Esophagus muscularis mucosa (tissue), 4 donors: ENCODE results near the gene PCNX2.

Experiments
- EP300 ChIP-seq: sonication (generic); formaldehyde crosslinking; IDR thresholded peaks from one replicate; pipeline ENCODE4 v1.6.1; 2017; ENCODE audit warnings: antibody characterized with exemption
- POLR2A ChIP-seq: fragments of 450-650 bp; IDR thresholded peaks from one replicate; pipeline ENCODE4 v1.6.1; 2017; ENCODE audit warnings: antibody characterized with exemption, moderate library complexity, mild to moderate bottlenecking, low read depth
- POLR2AphosphoS5 ChIP-seq, 2 donors: sonication (generic); formaldehyde crosslinking; IDR thresholded peaks; one replicate each; pipeline ENCODE4 v1.6.1; 2017; ENCODE audit warnings: antibody characterized with exemption in 2 of 2
- TF ChIP-seq, protein P1 (sequence below), 3 experiments: fragments of 200-600 bp in 2 of 3; fragments of 450-650 bp in 1 of 3; sonication (generic) in 2 of 3; IDR thresholded peaks; one replicate each; pipeline ENCODE4 v1.5.1; 2017 to 2019; ENCODE audit warnings: antibody characterized with exemption in 3 of 3, mild to moderate bottlenecking in 2 of 3, moderate library complexity in 1 of 3

DNA sequence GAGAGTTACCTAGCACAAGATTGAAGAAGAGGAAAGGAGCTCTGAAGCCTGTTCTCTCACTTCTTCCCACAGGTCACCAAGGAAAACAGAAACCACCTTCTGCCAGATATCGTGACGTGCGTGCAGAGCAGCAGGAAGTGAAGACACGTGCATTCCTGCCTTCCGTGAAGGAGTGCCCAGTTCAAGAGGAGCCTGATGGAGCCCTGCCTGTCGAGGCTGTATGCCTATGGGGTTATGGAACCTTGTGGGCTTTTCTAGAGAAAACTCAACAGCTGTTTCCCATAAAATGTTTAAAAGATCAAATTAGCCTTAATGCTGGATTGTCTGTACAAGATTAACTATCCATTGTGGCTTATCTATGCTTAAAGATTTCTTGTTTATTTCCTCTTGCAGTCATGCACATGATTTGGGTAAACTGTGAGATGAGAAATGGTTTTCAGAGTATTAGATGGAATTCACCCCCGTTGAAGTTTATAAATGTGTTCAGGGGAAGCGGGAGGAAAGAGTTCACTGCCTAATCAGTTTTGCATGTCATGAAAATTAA, 317.4 kb downstream of the PCNX2 start:
- TF ChIP-seq, protein P1, sequence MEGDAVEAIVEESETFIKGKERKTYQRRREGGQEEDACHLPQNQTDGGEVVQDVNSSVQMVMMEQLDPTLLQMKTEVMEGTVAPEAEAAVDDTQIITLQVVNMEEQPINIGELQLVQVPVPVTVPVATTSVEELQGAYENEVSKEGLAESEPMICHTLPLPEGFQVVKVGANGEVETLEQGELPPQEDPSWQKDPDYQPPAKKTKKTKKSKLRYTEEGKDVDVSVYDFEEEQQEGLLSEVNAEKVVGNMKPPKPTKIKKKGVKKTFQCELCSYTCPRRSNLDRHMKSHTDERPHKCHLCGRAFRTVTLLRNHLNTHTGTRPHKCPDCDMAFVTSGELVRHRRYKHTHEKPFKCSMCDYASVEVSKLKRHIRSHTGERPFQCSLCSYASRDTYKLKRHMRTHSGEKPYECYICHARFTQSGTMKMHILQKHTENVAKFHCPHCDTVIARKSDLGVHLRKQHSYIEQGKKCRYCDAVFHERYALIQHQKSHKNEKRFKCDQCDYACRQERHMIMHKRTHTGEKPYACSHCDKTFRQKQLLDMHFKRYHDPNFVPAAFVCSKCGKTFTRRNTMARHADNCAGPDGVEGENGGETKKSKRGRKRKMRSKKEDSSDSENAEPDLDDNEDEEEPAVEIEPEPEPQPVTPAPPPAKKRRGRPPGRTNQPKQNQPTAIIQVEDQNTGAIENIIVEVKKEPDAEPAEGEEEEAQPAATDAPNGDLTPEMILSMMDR (IDR thresholded peaks at IDR 0.05): no peak
- no peak for TF ChIP-seq POLR2A
- TF ChIP-seq EP300: no peak
- TF ChIP-seq POLR2AphosphoS5 (IDR thresholded peaks at IDR 0.05): no peak
